ENCODE results near the gene KRTAP5-5.

Gene KRTAP5-5

DNA sequence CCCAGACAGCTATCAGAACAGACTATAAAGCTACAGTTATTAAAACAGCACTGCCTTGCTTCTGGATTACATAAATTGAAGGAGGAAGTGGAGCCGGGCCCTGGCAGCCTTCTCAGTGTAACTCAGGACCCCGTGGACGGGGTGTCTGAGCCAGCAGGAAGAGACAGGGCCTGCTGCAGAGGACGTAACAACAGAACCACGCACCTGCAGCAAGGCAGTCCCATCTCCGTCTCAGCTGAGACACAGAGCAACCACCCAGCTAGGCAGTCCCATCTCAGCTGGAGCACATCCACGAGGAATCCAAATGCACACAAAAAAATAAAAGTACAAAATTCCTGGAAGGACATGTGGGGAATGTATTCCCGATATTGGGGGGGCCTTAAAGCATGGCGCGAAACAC, 50.3 kb downstream of the KRTAP5-5 start:
- no peak for DNase-seq (ENCODE audit: low read depth)
